ENCODE results near the gene TTLL10. TPM values are rescaled to one million over a fixed set of nuclear protein-coding genes. Genes with fewer than 3 reads are reported as not detected.

The TTLL10 gene
- total RNA-seq, 1 experiment from 2014 or later: 0.68 TPM

DNA sequence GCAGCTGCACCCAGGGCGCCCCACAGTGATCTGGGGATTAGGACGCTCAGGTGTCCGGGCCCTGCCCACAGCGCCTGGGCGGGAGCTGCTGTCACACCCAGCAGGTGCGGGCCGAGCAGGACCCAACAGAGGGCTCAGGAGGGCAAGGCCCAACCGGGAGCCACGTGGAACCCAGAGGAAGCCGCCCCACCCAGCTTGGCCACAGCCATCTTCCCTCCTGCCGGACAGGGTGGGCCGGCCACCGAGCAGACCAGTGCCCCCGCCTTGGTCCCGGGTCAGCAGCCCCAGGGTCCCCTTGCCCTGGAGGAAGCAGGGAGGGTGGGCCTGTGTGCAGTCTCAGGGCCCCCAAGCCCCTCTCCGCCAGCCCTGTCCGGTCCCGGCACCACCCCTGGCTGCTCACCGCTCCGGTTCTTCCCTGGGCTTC is 6.3 kb upstream of the TTLL10 start:
- no peak overlapping the region for H2BK15ac ChIP-seq (ENCODE audit: low read depth, low read length)
- H4K91ac ChIP-seq (ENCODE audit: insufficient read length, low read depth, low read length): no peak overlapping the region
- no peaks in the 10 kb centered on the region for H3K9me3 Mint-ChIP-seq
- H3K9me3 ChIP-seq (ENCODE audit: control insufficient read depth, low read depth, low read length): no peaks in the 10 kb centered on the region
- H2BK5ac ChIP-seq (ENCODE audit: insufficient read length, low read length): no peak overlapping the region
- no peak overlapping the region for H3K27ac ChIP-seq (ENCODE audit: insufficient read length, low read depth, low read length)
- H3K14ac ChIP-seq (ENCODE audit: insufficient read depth, low read length): no peak overlapping the region
- H2AK5ac ChIP-seq (ENCODE audit: insufficient read length, low read length): no peak overlapping the region
- H2AFZ ChIP-seq (ENCODE audit: low read length): no peak overlapping the region
- H3K56ac ChIP-seq (ENCODE audit: insufficient read length, low read depth, low read length): no peak overlapping the region
- H3T11ph ChIP-seq (ENCODE audit: low read length): no peak overlapping the region
- no peak overlapping the region for H3K4me2 ChIP-seq (ENCODE audit: insufficient read depth, insufficient read length, low read length)
- no peak overlapping the region for H3K27ac Mint-ChIP-seq
- WGBS (ENCODE audit: extremely low coverage, insufficient read length, low lambda C conversion rate): no CpG with 5 or more reads among the region's 20 CpGs
- no peaks in the 10 kb centered on the region for H3K79me2 ChIP-seq (ENCODE audit: insufficient read depth, low read length)
- no peak overlapping the region for H4K8ac ChIP-seq (replicated peaks; ENCODE audit: insufficient read length, low read depth, low read length)
- H3K4me1 Mint-ChIP-seq: peaks cover 18 to 30% of the 10 kb centered on the region in 2 experiments
- no peak overlapping the region for H3K23ac ChIP-seq (ENCODE audit: insufficient read length, low read depth, low read length)
- no peaks in the 10 kb centered on the region for H3K79me1 ChIP-seq (ENCODE audit: insufficient read depth, low read depth, low read length, poor library complexity, severe bottlenecking)
- no peaks in the 10 kb centered on the region; the same call in 1 of the 2 replicates for H3K4me1 ChIP-seq (ENCODE audit: insufficient read depth, low read length)
- no peak overlapping the region for H4K5ac ChIP-seq (ENCODE audit: insufficient read length, low read depth, low read length)
- H2BK20ac ChIP-seq (ENCODE audit: low read depth, low read length, poor library complexity, severe bottlenecking): no peak overlapping the region
- H3K27me3 ChIP-seq (ENCODE audit: insufficient read depth, low read length): no peaks in the 10 kb centered on the region
- DNase-seq: no peak
- no peak overlapping the region for H2BK12ac ChIP-seq (ENCODE audit: insufficient read length, low read depth, low read length)
- H3K23me2 ChIP-seq (ENCODE audit: insufficient read length, low read depth, low read length, poor library complexity, severe bottlenecking): peaks cover 3% of the 10 kb centered on the region
- TF ChIP-seq, protein P1, sequence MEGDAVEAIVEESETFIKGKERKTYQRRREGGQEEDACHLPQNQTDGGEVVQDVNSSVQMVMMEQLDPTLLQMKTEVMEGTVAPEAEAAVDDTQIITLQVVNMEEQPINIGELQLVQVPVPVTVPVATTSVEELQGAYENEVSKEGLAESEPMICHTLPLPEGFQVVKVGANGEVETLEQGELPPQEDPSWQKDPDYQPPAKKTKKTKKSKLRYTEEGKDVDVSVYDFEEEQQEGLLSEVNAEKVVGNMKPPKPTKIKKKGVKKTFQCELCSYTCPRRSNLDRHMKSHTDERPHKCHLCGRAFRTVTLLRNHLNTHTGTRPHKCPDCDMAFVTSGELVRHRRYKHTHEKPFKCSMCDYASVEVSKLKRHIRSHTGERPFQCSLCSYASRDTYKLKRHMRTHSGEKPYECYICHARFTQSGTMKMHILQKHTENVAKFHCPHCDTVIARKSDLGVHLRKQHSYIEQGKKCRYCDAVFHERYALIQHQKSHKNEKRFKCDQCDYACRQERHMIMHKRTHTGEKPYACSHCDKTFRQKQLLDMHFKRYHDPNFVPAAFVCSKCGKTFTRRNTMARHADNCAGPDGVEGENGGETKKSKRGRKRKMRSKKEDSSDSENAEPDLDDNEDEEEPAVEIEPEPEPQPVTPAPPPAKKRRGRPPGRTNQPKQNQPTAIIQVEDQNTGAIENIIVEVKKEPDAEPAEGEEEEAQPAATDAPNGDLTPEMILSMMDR (conservative IDR thresholded peaks at IDR 0.05): no peak
- peaks cover 0 to 9% (median 0%) of the 10 kb centered on the region in 3 experiments; a peak in 3 of 7 replicates for H3K36me3 Mint-ChIP-seq (ENCODE audit: insufficient read depth in 1 of 3, low read depth in 3 of 3)
- H4K20me1 ChIP-seq (ENCODE audit: control insufficient read depth, insufficient read depth, insufficient read length): no peaks in the 10 kb centered on the region
- no peak overlapping the region for H3K18ac ChIP-seq (ENCODE audit: insufficient read length, low read depth, low read length)
- no peak overlapping the region for H3K9ac ChIP-seq (ENCODE audit: extremely low read depth, insufficient read length, low read length)
- H2BK120ac ChIP-seq (ENCODE audit: low read depth, low read length, poor library complexity, severe bottlenecking): no peak overlapping the region
- no peak overlapping the region for H3K4me3 Mint-ChIP-seq
- peaks cover 3% of the 10 kb centered on the region for H3K27me3 Mint-ChIP-seq (ENCODE audit: low read depth)
- no peak overlapping the region for H3K4ac ChIP-seq (ENCODE audit: low read depth, low read length)

All from H9 (cell line).